Left cardiac atrium (tissue), 4 donors: Measurements from ENCODE around the gene ZNF579. TPM values are rescaled to one million over a fixed set of nuclear protein-coding genes. Genes with fewer than 3 reads are reported as not detected.
"Not testable (repeated sequence)": the region's sequence is repeated elsewhere in the genome, so short reads cannot be mapped to it uniquely, and the experiment has no call there.

Experiments used
- ATAC-seq, 2 donors: fragments of 200-7000 bp; cut with Tn5 transposase; one replicate each; pipeline ENCODE4 v1.9.1; 2020; ENCODE audit warnings: mild to moderate bottlenecking in 2 of 2, moderate library complexity in 2 of 2
- DNase-seq: peaks from one replicate; pipeline ENCODE4 v3.0.0-alpha.2; 2020
- intact Hi-C, 2 donors: fragments of 100-400 bp; cut with DNase I; formaldehyde crosslinking; loops; one replicate each; pipeline versions ENCODE4 v1.14.1 to v1.15.1; 2022 to 2023
- total RNA-seq, 2 donors: library from RNA; stranded (reverse); fragmentation: NEBNext Ultra II Directional; extraction: Animal tissue kit (Norgen Biotek cat#: 25700); gene quantifications; one replicate each; pipeline ENCODE4 v1.2.1, GENCODE V29; 2021
- donor health status: DM: no; HTN: yes; CAD: no.
- donor health status: DM: no; HTN: yes; CAD: no; lungs with severe emphysema.
- donor health status: DM: yes; HTN: yes; CAD: no.
- donor health status: Dilated cardiomyopathy.

Gene ZNF579
- total RNA-seq, 2 donors from 2014 or later: 10.8 to 12.7 TPM

DNA sequence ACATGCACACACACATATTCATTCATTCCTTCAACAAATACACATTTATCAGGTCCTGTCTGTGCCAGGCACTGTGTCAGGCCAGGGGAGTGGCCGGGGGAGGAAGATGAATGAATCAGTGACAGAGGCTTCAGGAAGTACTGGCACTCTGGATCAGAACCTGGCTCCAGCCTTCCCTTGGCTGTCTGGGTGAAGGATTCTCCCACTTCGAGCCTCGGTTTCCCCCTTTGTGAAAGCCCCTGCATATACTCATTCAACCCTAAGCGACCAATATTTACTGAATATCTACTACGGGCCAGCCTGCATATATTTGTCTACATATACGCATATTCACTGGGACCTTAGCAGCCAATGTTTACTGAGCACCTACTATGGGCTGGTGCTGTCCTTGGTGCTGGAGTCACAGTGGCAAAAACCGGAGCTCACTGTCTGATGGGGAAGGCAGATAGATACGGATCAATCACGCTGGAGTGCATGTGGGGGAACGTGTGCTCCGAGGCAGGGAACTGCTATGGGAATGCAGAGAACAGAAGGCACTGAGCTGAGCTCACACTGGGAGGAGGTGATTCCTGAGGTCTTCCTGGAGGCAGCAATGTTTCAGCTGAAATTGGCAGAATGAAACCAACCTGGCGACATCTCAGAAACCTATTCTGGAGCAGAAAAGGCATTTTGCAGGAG, 636 bp upstream of the ZNF579 start:
- ATAC-seq (peak in 1 of 2 donors; percentile 9), DNase-seq (no peak)
- intact Hi-C loops: no loop called here

DNA sequence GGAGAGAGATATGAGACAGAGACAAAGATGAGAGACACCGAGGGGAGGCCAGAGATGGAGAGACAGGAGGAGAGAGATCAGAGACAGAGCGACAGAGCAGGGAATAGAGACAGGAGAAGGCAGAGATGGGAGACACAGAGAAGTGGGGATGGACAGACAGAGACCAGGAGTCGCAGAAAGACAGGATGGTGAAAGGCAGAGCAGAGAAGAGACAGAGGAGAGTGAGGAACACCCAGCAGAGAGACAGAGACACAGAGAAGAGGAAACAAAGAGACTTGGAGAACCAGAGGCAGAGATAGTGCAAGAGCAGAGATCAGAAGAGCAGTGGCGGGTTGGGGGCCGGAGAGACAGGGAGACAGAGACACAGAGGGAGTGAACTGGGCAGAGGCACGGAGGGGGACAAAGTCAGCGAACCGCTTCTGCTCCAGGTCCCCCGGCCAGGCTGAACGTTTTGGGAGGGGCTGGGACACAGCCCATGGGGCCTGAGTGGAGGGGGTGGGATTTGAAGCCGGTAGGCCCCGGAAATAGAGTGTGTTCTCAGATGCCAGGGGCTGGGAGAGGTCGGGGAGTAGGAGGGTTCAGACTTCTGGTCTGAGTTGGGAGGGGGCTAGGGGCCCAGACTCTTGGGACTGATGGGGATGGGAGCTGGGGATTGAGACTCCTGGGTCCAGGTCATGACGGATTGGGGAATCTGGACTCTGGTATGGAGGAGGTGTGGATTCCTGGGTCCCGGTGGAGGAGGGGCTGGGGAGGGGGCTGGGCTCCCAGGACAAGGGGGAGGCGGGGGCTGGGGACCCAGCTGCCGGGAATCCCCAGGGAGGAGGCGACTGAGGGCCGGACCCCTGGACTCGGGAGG, 654 bp downstream of the ZNF579 start:
- DNase-seq (no peak), ATAC-seq (peak; percentile 71 to 73)
- intact Hi-C loops: no loop called here

DNA sequence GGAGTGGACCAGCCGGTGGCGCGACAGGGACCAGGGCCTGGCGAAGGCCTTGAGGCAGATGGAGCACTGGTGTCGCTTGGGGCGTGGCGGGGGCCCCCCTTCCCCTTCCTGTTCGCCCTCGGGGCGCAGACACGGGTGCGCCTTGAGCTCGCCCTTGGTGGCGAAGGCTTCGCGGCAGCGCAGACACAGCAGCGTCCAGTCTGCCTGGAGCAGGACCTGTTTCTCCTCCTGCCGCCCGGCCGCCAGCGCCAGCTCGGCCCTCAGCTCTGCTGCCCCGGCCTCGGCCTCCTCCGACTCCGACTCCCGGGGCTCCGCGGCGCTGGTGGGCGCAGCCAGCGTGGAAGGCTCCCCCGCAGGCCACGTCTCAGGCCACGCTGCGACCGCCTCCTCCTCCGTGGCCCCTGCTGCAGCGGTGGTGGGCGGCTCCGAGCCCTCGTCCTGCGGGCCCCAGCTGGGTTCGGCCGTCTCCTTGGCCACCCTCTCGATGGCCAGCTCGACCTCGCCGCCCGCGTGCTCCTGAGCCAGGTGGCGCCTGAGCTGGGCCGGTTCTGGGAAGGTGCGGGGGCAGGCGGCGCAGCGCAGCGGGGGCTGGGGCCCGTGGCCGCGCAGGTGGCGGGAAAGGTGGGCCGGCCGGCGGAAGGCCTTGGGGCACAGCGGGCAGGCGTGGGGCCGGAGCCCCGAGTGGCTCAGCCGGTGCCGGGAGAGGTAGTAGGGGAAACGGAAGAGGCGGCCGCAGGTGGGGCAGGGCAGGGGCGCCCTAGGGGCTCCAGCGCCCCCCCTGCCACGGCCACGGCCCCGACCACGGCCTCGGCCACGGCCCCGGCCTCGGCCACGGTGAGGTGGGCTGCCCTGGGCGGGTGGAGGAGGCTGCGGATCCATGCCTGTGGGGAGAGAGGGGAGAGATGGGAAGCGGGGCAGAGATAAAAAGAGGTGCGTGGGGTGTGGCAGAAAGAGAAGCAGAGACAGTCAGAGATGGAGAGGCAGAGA, 1.6 kb downstream of the ZNF579 start:
- intact Hi-C loops: no loop called here
- no peak for DNase-seq
- ATAC-seq: no peak

DNA sequence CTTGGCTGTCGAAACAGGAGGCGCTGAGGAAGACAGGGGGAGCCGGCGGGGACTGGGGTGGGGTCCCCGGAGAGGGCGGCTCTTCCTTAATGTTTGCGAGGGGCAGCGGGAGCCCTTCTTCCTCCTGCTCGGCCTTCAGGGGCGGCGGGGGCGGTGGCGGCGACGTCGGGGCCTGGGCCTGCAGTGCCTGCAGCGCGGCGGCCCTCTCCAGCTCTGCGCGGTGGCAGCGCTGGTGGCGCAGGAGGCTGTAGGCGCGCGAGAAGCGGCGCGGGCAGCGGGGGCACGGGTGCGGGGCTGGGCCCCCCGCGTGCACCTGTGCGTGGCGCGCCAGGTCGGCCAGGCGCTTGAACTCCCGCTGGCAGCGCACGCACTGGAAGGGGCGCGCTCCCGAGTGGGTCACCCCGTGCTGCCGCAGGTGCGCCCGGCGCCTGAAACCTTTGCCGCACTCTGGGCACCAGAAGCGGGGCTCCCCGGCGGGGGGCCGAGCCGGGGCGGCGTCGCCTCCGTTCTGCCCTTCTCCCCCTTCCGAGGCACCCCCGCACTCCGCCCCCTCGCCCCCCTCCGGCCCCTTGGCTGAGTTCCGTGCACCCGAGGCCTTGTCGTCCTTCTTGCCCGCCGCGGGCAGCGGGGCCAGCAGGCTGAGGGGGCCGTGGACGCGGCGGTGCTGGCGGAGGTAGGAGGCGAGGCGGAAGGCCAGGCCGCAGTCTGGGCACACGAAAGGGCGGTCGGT, 2.5 kb downstream of the ZNF579 start:
- no peak for ATAC-seq
- intact Hi-C loops: no loop called here
- no peak for DNase-seq

DNA sequence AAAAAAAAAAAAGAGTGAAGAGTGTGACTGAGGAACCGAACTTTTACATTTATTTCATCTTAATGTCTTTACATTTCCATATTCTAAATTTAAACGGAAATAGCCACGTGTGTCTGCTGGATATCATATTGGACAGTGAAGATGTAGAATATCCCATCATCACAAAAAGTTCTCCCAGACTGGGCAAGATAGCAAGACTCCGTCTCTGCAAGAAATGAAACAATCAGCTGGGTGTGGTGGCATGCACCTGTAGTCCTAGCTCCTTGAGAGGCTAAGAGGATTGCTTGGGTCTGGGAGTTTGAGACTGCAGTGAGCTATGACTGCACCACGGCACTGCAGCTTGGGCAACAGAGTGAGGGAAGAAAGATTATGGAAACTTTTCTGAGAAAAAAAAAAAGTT, 3.9 kb downstream of the ZNF579 start:
- intact Hi-C loops: no loop called here
- DNase-seq (no peak), ATAC-seq (no peak)

DNA sequence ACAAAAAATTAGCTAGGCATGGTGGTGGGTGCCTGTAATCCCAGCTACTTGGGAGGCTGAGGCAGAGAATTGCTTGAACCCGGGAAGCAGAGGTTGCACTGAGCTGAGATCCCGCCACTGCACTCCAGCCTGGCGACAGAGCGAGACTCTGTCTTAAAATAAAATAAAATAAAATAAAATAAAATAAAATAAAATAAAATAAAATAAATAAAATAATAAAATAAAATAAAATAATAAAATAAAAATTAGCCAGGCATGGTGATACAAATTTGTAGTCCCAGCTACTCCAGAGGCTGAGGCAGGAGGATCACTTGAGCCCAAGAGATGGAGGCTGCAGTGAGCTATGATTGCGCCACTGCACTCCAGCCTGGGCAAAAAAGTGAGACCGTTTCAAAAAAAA, 6.7 kb downstream of the ZNF579 start:
- intact Hi-C loops, ATAC-seq, DNase-seq: not testable (repeated sequence)

DNA sequence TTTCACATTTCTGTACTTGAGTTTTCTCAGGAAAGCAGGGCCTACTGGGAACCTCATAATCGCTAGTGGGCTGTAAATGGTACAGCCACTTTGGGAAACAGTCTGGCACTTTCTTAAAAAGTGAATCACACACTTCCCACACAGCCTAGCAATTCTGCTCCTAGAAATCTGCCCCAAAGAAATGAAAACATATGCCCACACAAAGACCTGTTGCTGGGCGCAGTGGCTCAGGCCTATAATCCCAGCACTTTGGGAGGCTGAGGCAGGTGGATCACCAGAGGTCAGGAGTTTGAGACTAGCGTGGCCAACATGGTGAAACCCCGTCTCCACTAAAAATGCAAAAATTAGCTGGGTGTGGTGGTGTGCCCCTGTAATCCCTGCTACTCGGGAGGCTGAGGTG, 11.2 kb downstream of the ZNF579 start:
- ATAC-seq, DNase-seq, intact Hi-C loops: not testable (repeated sequence)

DNA sequence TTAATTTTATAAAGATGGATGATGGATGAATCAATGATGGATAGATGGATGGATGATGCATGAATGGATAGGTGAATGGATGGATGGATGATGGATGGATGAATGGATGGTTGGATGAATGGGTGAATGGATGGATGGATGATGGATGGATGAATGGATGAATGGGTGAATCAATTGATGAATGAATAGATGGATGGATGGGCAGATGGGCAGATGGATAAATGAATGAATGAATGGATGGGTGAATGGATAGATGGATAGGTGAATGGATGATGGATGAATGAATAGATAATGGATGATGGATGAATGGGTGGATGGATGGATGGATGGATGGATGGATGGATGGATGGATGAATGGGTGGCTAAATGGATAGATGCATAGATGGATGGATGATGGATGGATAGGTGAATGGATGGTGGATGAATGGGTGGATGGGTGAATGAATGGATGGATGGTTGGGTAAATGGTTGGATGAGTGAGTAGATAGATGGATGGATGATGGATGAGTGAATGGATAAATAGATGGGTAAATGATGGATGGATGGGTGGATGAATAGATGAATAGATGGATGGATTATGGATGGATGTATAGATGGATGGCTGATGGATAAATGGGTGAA, 12.8 kb downstream of the ZNF579 start:
- ATAC-seq: no peak
- intact Hi-C loops: no loop called here
- DNase-seq: no peak

DNA sequence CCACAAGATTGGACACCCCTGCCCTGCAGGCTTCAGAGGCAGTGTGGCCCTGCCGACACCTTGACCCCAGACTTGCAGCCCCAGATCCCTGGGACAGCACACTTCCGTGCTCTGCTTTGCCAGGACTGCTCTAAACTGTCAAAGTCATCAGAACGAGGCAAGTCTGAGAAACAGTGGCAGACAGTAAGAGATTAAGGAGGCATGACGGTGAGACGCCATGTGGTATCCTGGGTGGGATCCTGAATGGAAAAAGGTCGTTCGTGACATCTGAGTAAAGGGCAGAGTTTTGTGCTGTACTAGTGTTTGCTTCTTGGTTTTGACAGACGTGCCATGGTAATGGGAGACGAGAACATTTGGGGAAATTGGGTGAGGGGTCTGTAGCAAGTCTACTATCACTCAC, 13.8 kb downstream of the ZNF579 start:
- ATAC-seq: no peak
- intact Hi-C loops: no loop called here
- DNase-seq: no peak

DNA sequence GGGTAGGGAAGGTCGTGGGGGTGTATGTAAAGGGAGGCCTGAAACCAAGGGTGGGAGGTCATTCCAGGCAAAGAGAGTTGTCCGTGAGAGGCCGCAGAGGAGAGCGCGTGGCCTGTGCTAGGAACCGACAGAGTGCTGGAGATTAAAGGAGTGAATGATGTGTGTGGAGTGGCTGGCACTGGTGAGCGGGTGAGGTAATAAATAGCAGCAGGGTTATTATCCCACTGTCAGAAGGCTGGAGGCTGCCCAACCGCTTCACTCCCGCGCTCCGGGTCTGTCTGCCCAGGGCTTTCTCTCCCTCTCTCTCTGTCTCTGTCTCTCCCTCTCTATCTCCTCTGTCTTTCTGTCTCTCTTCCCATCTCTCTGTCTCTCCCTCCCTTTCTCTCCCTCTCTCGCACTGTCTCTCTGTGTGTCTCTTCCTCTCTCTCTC, 17.4 kb downstream of the ZNF579 start:
- DNase-seq: peak; percentile 79
- ATAC-seq: peak; percentile 92 to 94

DNA sequence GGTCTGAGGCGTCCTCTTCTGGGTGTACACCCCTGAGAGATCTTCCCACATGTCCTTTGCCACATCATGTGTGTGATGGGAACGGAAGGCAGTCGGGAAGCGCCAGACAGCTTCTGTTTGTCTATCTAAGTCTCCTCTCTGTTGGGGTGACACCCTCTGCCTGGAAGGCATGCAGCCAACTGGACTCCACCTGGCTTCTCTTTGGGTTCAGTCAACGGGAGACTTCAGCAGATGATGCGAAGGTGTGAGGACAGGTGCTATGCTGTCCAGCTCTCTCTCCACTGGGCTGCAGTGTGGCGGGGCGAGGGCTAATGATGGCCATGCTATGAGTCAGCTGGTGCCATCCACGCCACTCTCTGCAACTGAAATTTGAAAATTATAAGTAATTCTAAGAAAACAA, 21.0 kb downstream of the ZNF579 start:
- intact Hi-C loops: no loop called here

More for the DNA sequence above, 17.4 kb downstream of the ZNF579 start:
- intact Hi-C loops: no loop called here

DNA sequence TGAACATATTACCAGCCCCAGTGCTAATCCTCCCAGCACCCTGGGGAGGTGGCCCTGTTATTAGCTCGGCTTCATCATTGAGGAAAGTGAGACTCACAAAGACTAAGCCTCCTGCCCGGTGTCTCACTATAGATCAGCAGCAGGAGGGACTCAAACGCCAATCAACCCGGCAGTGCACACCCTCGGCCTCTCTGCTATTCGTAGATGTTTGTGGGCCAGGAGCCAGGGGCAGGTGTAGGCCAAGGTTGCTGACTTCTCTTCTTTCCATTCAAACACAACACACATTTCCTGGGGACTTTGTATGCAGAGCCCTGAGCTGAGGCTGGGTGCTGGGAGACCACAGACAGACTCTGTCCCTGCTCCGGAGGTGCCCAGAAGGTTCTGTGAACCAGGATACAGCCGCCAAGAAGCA, 25.9 kb downstream of the ZNF579 start:
- ATAC-seq (no peak), DNase-seq (no peak)
- intact Hi-C loops: no loop called here

More for the DNA sequence above, 21.0 kb downstream of the ZNF579 start:
- no peak for DNase-seq
- no peak for ATAC-seq

DNA sequence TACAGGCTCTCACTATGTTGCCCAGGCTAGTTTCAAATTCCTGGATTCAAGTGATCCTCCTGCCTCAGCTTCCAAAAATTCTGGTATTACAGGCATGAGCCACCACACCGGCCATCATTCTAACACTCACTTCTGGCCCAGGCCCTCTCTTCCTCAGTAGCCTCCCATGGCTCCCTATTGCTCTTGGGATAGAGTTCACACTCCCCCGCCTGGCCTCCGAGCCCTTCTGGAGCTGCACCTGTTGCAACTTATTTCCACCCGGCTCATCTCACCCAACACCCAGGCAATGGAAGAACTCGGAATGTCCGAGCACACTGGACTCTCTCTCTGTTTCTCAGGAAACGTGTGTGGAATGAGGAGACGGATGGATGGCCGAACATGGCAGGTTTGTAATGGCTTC, 26.3 kb downstream of the ZNF579 start:
- ATAC-seq (no peak), DNase-seq (no peak)
- intact Hi-C loops: no loop called here

DNA sequence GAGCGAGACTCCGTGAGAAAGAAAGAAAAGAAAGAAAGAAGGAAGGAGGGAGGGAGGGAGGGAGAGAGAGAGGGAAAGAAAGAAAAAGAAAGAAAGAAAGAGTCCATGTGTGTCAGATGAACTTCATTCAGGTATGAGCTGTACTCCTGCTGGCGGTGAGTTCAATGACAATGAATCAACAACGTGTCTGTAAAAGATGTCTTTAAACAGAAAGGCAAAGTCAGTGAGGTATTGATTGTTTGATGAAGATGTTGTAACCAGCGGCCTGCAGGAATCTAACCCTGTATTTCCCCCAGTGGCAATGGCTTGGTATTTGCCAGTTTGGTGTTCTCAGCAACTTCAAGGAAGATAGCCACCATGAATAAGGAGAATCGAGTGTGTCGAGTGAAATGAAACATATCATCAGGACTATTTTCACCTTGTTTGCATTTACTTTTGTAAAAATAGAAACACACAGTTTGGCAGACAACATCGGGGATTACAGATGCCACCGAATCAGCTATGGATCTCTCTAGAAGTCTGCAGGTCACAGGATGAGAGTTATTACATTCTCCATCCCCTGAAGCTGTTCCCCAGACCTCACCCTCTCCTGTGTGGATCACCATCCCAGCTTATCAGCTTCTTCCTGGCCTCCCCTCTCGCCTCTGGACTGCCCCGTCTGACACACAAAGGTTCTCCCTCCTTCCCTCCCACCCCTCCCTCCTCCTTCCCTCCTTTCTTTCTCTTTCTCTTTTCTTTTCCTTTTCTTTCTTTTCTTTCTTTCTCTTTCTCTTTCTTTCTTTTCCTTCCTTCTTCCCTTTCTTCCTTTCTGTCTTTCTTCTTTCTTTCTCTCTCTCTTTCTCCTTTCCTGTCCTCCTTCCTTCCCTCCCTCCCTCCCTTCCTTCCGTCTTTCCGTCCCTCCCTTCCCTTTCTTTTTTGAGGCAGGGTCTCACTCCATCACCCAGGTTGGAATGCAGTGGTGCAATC, 27.1 kb downstream of the ZNF579 start:
- ATAC-seq: peak in 1 of 2 donors; percentile 57
- intact Hi-C loops: no loop called here
- DNase-seq: no peak

DNA sequence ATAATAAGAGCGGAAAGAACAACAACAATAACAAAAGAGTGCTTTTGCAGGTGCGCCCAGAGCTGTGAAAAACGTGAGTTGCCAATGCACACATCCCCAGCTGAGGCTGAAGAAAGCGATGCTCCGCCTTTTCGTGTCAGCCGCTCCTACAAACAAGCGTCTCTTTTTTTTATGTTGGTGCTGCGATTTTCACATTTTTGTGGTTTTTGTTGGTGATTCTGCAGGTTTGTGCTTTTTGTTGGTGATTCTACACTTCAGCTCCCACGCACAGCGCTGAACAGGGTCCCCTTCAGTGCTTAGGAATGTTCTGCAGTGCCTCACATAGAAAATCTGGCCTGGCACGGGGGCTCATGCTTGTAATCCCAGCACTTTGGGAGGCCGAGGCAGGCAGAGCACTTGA, 28.0 kb downstream of the ZNF579 start:
- intact Hi-C loops: no loop called here
- ATAC-seq (no peak), DNase-seq (no peak)

DNA sequence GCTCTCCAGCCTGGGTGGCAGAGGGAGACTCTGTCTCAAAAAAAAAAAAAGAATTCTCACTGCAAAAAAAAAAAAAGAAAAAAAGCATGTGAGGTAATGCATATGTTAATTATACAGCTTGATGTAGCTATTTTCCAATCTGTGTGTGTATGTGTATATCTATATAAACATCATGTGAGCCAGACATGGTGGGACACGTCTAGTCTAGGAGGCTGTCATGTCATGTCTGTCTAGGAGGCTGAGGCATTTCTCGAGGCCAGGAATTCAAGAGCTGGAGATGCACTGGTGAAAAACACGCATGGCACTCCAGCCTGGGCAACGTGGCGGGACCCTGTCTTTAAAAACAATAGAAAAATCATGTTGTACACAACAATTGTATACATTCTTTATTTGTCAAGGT, 28.4 kb downstream of the ZNF579 start:
- DNase-seq: no peak
- intact Hi-C loops: no loop called here
- ATAC-seq: no peak

DNA sequence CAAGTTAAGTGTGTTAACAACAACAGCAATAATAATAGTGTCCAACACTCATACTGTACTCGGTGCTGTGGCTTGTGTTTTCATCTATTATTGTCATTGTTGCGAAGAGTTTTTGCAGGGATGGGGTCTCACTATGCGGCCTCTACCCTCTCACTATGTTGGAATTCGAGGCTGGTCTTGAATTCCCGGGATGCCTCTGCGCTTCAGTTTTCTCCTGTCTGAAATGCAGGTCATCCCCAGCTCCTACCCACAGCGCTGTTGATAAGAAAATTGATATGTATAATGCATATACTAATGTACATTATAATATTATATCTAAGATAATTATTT, 30.4 kb downstream of the ZNF579 start:
- DNase-seq (no peak), ATAC-seq (no peak)
- intact Hi-C loops: no loop called here
